Measurements from ENCODE around the gene PPP1R16B.

Gene PPP1R16B

GRCh38 chr20:38903335-38903734, 97.8 kb downstream of the PPP1R16B start:
- no peak overlapping the region for H3K4me2 ChIP-seq (ENCODE audit: low read length)
- no peaks in the 10 kb centered on the region for H4K20me1 ChIP-seq (ENCODE audit: control insufficient read depth, insufficient read depth, low read depth, low read length)
- no peaks in the 10 kb centered on the region for H3K4me1 ChIP-seq (ENCODE audit: control insufficient read depth, low read length)
- no peaks in the 10 kb centered on the region for H3K9me2 ChIP-seq (replicated peaks; ENCODE audit: control insufficient read depth, low read length)
- H3K36me3 ChIP-seq (ENCODE audit: control insufficient read depth, low read length) = peaks cover 90% of the 10 kb centered on the region
- no peak overlapping the region for H3K4me3 ChIP-seq (ENCODE audit: low read length)
- TF ChIP-seq CTCF (IDR thresholded peaks at IDR 0.05; ENCODE audit: low read depth, low read length, poor library complexity, severe bottlenecking) = no peak
- no peak for TF ChIP-seq EZH2phosphoT487 (IDR thresholded peaks at IDR 0.05; ENCODE audit: borderline replicate concordance, low read length)
- no peaks in the 10 kb centered on the region for H3K27me3 ChIP-seq (ENCODE audit: control insufficient read depth, low read length)
- no peaks in the 10 kb centered on the region for H3K79me2 ChIP-seq (ENCODE audit: control insufficient read depth, low read length)
- no peaks in the 10 kb centered on the region for H3K9me3 ChIP-seq (ENCODE audit: control insufficient read depth, insufficient read depth, low read length)
- H3K27ac ChIP-seq (ENCODE audit: low read depth, low read length) = no peak overlapping the region
- no peaks in the 10 kb centered on the region for H3F3A ChIP-seq (ENCODE audit: control insufficient read depth, insufficient read depth)

- no peaks in the 10 kb centered on the region for H4K20me1 ChIP-seq (ENCODE audit: control insufficient read depth, insufficient read depth, low read depth, low read length)
- no peaks in the 10 kb centered on the region for H3K79me2 ChIP-seq (ENCODE audit: control insufficient read depth, low read length)
- H3K9me3 ChIP-seq (ENCODE audit: control insufficient read depth, insufficient read depth, low read length) = no peaks in the 10 kb centered on the region
- no peak overlapping the region for H3K4me2 ChIP-seq (ENCODE audit: low read length)
- H3F3A ChIP-seq (ENCODE audit: control insufficient read depth, insufficient read depth) = no peaks in the 10 kb centered on the region
- H3K9me2 ChIP-seq (replicated peaks; ENCODE audit: control insufficient read depth, low read length) = no peaks in the 10 kb centered on the region
- no peak overlapping the region for H3K27ac ChIP-seq (ENCODE audit: low read depth, low read length)
- TF ChIP-seq EZH2phosphoT487 (IDR thresholded peaks at IDR 0.05; ENCODE audit: borderline replicate concordance, low read length) (no peak), CTCF (IDR thresholded peaks at IDR 0.05; ENCODE audit: low read depth, low read length, poor library complexity, severe bottlenecking) (no peak)
- H3K4me1 ChIP-seq (ENCODE audit: control insufficient read depth, low read length) = no peaks in the 10 kb centered on the region
- H3K36me3 ChIP-seq (ENCODE audit: control insufficient read depth, low read length) = peaks cover 83% of the 10 kb centered on the region
- no peaks in the 10 kb centered on the region for H3K27me3 ChIP-seq (ENCODE audit: control insufficient read depth, low read length)
- H3K4me3 ChIP-seq (ENCODE audit: low read length) = no peak overlapping the region
Observed at GRCh38 chr20:38905375-38905774, 99.9 kb downstream of the PPP1R16B start.

- Histone ChIP-seq H3K4me2 (ENCODE audit: low read length) (no peak overlapping the region), H3K4me3 (ENCODE audit: low read length) (no peak overlapping the region), H4K20me1 (ENCODE audit: control insufficient read depth, insufficient read depth, low read depth, low read length) (no peaks in the 10 kb centered on the region), H3F3A (ENCODE audit: control insufficient read depth, insufficient read depth) (no peaks in the 10 kb centered on the region), H3K4me1 (ENCODE audit: control insufficient read depth, low read length) (no peaks in the 10 kb centered on the region), H3K27me3 (ENCODE audit: control insufficient read depth, low read length) (no peaks in the 10 kb centered on the region), H3K36me3 (ENCODE audit: control insufficient read depth, low read length) (peaks cover 62% of the 10 kb centered on the region), H3K9me2 (replicated peaks; ENCODE audit: control insufficient read depth, low read length) (no peaks in the 10 kb centered on the region), H3K79me2 (ENCODE audit: control insufficient read depth, low read length) (no peaks in the 10 kb centered on the region), H3K27ac (ENCODE audit: low read depth, low read length) (no peak overlapping the region), H3K9me3 (ENCODE audit: control insufficient read depth, insufficient read depth, low read length) (no peaks in the 10 kb centered on the region)
- TF ChIP-seq EZH2phosphoT487 (IDR thresholded peaks at IDR 0.05; ENCODE audit: borderline replicate concordance, low read length) = no peak
- TF ChIP-seq CTCF (IDR thresholded peaks at IDR 0.05; ENCODE audit: low read depth, low read length, poor library complexity, severe bottlenecking) = no peak
Observed at GRCh38 chr20:38907918-38908677, 102.6 kb downstream of the PPP1R16B start.
